Left kidney (tissue), 8 donors: ENCODE measurements around the gene SLC1A6. TPM values are rescaled to one million over a fixed set of nuclear protein-coding genes. Genes with fewer than 3 reads are reported as not detected.
A peak's percentile ranks its signal among the peaks of the same experiment; 100 is the strongest.
"Not testable (repeated sequence)": the region's sequence is repeated elsewhere in the genome, so short reads cannot be mapped to it uniquely, and the experiment has no call there.

Source experiments
- DNase-seq: peaks from one replicate; pipeline ENCODE4 v3.0.0-alpha.2; 2013
- long read RNA-seq, 8 donors: transcript quantifications; one replicate each; lab custom pipeline, GENCODE V29; 2026
- polyA plus RNA-seq: library from polyadenylated mRNA; unstranded; fragments of 120-200 nt; gene quantifications from one replicate; pipeline ENCODE4 v1.2.1, GENCODE V29; 2013; ENCODE audit not compliant: insufficient read length

SLC1A6 gene
- polyA plus RNA-seq, result 0.48 TPM
- long read RNA-seq, donor 1, result 0 reads
- long read RNA-seq, donor 2, result 0 reads
- long read RNA-seq, donor 3, result 0 reads
- long read RNA-seq, donor 4, result 0 reads
- long read RNA-seq, donor 5, result 0 reads
- long read RNA-seq, donor 6, result 0 reads
- long read RNA-seq, donor 7, result 0 reads
- long read RNA-seq, donor 8, result 0 reads

DNA sequence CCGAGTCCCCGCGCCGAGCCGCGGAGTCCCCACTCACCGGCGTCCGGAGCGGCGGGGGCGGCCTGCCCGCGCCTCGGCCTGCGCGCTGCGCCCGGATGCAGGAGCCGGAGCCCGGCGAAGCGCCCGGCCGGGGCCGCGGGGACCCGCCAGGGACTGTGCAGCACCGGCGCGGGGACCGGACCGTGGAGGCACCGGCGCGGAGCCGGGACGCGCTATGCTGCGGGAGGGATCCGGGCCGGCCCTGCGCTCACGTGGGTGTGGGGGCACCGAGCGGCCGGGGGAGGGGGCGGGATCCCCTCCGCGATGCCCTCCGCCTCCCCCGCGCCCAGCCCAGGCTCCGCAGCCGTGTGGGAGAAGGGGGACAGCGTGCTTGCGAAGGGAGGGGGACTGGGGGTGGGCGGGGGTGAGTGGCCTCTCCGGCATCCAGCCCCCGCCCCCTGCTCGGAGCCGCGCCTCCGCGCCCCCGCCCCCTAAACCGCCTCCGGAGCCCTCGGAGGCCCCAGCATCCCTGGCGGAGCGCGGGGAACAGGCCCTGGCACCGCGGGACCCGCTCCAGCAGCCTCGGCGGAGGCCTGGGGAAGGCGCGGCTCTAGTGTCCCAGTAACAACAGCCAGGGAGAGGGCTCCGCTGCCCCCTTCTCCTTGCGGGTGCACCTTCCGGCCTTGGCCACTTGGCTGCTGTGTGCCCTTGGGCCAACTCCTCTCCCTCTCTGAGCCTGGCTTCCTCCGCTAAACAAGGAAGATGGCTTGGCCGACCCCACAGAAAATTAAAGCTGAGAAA is at the start of gene SLC1A6:
Gene SLC1A6, minus strand, starts transcription at position 389 of the 780 bp plus-strand sequence. CDS start 6,954 bp downstream, outside the sequence.
- DNase-seq, result peak; percentile 3

DNA sequence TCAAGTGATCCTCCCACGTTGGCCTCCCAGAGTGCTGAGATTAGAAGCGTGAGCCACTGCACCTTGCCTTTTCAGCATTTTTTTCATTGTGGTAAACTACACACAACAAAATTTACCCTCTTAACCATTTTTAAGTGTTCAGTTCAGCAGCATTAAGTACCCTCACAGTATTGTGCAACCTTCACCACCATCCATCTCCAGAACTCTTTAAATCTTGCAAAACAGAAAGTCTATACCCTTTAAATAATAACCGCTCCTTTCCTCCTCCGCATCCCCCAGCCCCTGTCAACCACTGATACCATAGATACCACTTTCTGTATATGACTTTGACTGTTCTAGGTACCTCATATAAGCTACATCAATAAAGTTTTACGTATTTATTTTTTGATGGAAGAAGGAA is 48.8 kb upstream of the SLC1A6 start:
- DNase-seq, result no peak

DNA sequence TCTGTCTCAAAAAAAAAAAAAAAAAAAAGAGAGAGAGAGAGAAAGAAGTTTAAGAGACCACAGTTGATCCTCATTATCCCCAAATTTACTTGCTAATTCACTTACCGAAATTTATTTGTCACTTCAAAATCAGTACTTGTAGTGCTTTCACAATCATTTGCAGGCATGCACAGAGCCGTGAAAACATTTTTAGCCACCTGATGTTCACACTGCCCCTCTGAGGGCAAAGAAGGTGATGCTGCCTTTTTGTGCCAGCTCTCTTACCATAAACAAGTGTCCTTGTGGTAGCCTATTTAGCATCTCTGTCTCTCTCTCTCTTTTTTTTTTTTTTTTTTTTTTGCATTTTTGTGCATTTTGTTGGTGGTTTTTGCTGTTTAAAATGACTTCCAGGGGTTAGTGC is 45.6 kb upstream of the SLC1A6 start:
- DNase-seq, result no peak

GRCh38 chr19:15022752-15023151 is 43.1 kb upstream of the SLC1A6 start:
- no peak for DNase-seq

- DNase-seq, result no peak
Measured at GRCh38 chr19:15021286-15022007, 41.8 kb upstream of the SLC1A6 start.

DNA sequence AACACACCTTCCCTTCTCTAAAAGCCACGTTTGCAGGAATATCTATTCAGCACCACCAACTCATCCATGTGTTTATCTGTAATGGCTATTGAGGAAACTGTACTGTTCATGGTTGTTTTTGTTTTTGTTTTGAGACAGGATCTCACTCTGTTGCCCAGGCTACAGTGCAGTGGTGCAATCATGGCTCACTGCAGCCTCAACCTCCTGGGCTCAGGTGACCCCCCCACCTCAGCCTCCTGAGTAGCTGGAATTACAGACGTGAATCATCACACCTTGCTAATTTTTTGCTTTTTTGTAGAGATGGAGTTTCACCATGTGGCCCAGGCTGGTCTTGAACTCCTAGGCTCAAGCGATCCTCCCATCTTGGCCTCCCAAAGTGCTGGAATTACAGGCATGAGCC is 39.2 kb upstream of the SLC1A6 start:
- DNase-seq, result not testable (repeated sequence)

DNA sequence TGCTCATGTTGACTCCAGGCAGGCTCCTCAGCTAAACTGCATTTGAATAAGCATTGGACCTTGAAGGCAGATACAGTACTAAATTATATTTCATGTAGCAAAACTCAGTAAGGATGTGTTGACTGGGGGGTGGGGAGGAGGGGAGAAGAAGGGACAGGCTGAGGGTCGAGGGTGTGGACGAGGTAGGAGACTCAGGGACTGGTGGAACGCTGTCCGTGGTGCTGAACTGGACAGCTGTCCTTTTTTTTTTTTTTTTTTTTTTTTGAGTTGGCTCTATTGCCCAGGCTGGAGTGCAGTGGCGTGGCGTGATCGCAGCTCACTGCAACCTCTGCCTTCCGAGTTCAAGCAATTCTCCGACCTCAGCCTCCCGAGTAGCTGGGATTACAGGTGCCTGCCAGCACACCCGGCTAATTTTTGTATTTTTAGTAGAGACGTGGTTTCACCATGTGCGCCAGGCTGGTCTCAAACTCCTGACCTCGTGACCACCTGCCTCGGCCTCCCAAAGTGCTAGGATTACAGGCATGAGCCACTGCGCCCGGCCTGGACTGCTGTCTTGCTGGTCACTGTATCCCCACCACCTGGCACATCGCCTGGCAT is 36.4 kb upstream of the SLC1A6 start:
- DNase-seq, result peak; percentile 47

GRCh38 chr19:15014579-15014978 is 34.9 kb upstream of the SLC1A6 start:
- no peak for DNase-seq

DNA sequence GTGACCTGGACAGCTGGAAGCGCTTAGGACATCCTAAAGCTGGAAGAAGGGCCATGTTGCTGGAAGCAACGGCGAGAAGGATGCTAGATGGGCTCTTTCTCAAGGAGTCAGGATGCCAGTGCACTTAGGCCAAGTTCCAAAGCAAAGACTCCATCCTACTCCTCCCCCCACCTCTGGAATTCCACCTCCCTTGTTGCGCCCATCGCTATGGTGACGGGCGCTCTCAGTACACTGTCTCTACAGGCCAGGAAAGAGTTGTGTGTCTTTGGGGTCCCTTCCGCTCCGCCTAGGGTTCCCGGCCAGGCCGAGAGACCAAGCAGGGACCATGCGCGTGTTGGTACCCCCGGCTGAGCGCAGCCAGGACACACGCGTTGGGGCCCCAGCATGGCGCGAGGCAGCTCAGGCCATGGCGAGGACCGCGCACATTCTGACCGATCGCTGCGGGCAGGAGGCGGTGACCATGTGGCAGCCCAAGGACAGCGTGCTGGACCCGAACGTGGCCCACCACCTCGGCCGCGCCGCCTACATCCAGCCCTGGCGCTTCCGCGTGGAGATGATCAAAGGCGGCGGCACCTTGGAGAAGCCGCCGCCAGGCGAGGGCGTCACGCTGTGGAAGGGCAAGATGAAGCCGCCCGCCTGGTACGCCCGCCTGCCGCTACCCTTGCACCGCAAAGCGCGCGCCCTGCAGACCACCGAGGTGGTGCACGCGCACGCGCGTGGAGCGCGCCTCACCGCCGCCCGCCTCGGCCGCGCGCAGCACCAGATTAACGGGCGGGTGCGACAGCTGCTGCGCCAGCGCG is 31.0 kb upstream of the SLC1A6 start:
- peak; percentile 3 for DNase-seq

DNA sequence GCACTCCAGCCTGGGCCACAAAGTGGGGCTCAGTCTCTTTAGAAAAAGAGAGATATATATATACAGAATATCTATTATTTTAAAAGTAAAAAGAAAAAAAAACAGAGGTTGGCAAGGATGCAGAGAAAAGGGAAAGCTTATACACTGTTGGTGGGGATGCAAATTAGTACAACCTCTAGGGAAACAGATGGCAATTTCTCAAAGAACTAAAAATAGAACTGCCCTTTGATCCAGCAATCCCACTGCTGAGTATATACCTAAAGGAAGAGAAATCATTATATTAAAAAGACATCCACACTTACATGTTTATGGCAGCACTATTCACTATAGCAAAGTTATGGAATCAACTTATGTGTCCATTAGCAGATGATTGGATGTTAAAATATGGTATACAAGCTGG is 28.6 kb upstream of the SLC1A6 start:
- no peak for DNase-seq

DNA sequence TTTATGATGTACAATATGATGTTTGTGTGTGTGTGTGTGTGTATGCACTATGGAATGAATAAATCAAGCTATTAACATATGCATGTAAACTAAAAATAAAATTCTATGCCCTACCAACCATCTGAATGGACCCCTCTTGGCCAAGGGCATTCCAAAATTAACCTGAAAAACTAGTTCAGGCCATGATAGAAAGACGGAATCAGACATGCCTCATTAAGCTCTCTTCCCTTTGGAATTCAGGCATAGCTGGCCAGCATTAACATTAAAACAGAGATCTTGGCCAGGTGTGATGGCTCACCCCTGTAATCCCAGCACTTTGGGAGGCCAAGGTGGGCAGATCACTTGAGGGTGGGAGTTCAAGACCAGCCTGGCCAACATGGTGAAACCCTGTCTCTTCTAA is 18.3 kb upstream of the SLC1A6 start:
- DNase-seq, result no peak

DNA sequence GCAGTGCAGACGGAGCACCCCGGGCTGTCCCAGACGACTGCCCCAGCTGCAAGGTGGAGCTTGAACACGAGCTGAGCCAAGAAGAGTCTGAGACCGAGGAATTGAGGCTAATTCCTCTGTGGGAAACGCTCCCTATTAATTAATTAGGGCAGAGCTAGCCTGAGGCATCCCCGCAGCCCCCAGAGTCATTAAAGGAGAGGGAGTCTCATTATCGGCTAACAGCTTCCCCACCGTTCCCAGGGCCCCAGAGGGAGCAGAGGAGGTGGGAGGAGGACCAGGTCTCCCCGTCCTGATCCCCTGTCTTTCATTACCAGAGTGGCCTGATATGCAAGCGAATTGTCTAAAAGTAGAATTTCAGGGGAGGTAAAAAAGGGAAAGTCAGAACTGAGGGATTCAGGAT is 13.1 kb upstream of the SLC1A6 start:
- no peak for DNase-seq

- no peak for DNase-seq
Measured at GRCh38 chr19:14985133-14985532, 5.5 kb upstream of the SLC1A6 start.

- no peak for DNase-seq
Measured at GRCh38 chr19:14978161-14978776, 1.4 kb downstream of the SLC1A6 start.

GRCh38 chr19:14977128-14977527 is 2.5 kb downstream of the SLC1A6 start:
- DNase-seq, result no peak

DNA sequence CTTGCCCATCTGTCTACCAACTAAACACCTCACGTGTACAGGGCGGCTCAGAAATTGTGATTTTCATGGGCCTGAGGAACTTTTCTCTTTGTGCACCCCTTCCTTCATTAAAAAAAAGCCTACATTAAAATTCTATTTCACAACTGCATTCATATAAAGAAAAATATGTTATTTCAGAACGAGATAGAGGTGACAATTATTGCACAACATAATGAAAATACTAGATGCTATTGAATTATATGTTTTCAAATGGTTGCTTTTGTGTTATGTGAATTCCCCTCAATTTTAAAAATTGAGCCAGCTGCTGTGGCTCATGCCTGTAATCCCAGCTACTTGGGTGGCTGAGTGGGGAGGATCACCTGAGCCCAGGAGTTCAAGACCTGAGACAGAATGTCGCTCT is 5.2 kb downstream of the SLC1A6 start:
- no peak for DNase-seq

GRCh38 chr19:14972676-14973075 is 7.0 kb downstream of the SLC1A6 start:
- no peak for DNase-seq

- DNase-seq, result no peak
Measured at GRCh38 chr19:14971474-14971873, 8.2 kb downstream of the SLC1A6 start.

DNA sequence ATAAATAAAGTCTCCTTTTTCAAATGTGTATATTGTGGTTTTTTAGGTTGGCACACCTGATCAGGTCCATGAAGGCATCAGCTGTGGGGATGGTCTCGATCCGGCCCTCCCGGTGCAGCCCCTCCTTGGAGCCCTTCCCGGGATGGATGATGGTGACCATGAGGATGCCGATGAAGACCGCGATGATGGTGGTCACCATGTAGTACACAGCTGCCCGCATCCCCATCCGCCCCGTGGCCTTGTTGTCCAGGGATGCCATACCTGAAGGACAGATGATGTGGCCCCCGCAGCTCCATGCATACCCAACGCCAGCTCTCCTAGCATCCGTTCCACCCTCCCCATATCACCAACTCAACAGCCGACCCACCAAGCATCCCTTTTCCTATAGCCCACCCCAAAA is 11.4 kb downstream of the SLC1A6 start:
- no peak for DNase-seq

GRCh38 chr19:14961956-14962685 is 17.5 kb downstream of the SLC1A6 start:
- DNase-seq, result no peak

DNA sequence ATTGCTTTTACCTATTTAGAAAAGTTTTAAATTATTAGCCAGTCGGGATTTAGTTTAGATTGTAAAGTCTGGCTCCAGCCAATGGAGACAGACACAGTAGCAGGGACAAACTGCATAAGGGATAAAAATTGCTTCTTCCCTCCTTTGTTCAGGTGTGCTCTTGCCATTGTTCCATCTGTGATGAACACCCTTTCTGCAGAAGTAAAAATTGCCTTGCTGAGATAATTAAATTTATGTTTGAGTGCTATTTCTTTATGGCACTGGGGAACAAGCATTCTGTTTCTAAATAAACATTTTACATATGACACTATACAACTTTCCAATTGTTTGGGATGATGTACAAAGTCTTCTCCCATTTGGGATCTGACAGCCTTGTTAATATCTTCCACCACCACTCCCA is 20.4 kb downstream of the SLC1A6 start:
- no peak for DNase-seq
